Muscle of leg (tissue), 11 donors: ENCODE measurements around the gene PLCL1. TPM values are rescaled to one million over a fixed set of nuclear protein-coding genes. Genes with fewer than 3 reads are reported as not detected.

Experiments used
- DNase-seq: peaks from one replicate; pipeline ENCODE4 v3.0.0; 2013
- H3K27ac ChIP-seq: one replicate; pipeline ENCODE4 v1.5.1; 2013; ENCODE audit warnings: mild to moderate bottlenecking, low read length, control low read depth
- H3K27me3 ChIP-seq: one replicate; pipeline ENCODE4 v1.6.1; 2013; ENCODE audit warnings: low read length; ENCODE audit not compliant: control insufficient read depth, insufficient read depth
- H3K36me3 ChIP-seq: one replicate; pipeline ENCODE4 v1.6.1; 2013; ENCODE audit warnings: low read length; ENCODE audit not compliant: control insufficient read depth, insufficient read depth
- H3K4me1 ChIP-seq: one replicate; pipeline ENCODE4 v1.6.1; 2013; ENCODE audit warnings: low read length; ENCODE audit not compliant: control insufficient read depth, insufficient read depth
- H3K4me3 ChIP-seq: one replicate; pipeline ENCODE4 v1.5.1; 2013; ENCODE audit warnings: low read length, control low read depth
- H3K9me3 ChIP-seq: replicated peaks from 2 replicates; pipeline ENCODE4 v1.6.1; 2013; ENCODE audit warnings: low read depth, low read length; ENCODE audit not compliant: control insufficient read depth
- WGBS: methylation state at CpG from one replicate; pipeline ENCODE4 v1.1.5; 2013; ENCODE audit warnings: missing lambda C conversion rate; ENCODE audit not compliant: insufficient coverage; 5-methylcytosine and 5-hydroxymethylcytosine counted together
- polyA plus RNA-seq, 8 donors: library from polyadenylated mRNA; unstranded; fragments of 120-200 nt; gene quantifications; one replicate each; pipeline versions ENCODE4 v1.2.1 to v1.2.3, GENCODE V29; 2013; ENCODE audit warnings: inconsistent platforms in 1 of 8, low replicate concordance in 1 of 8; ENCODE audit not compliant: insufficient read length in 8 of 8, insufficient read depth in 1 of 8
- total RNA-seq: library from RNA; stranded (reverse); fragments of 120-200 nt; gene quantifications from one replicate; pipeline ENCODE4 v1.2.4, GENCODE V29; 2013

The PLCL1 gene
- total and polyA plus RNA-seq, 9 donors = 9.5 to 17.7 (median 12.7) TPM

- no peak overlapping the region for H3K27ac ChIP-seq
- no peak for DNase-seq
- peaks cover 4% of the 10 kb centered on the region for H3K4me1 ChIP-seq
These were observed 87.6 kb downstream of the PLCL1 start for GRCh38 chr2:197891897-197892442.

GRCh38 chr2:197893403-197894177 lies 89.2 kb downstream of the PLCL1 start:
- no peaks in the 10 kb centered on the region for H3K27me3 ChIP-seq
- no peaks in the 10 kb centered on the region for H3K9me3 ChIP-seq
- WGBS = 100% methylated on average over 2 of the region's 6 CpGs
- DNase-seq = no peak
- no peaks in the 10 kb centered on the region for H3K36me3 ChIP-seq
- peaks cover 8% of the 10 kb centered on the region for H3K4me1 ChIP-seq
- no peak overlapping the region for H3K27ac ChIP-seq
- no peak overlapping the region for H3K4me3 ChIP-seq

More at GRCh38 chr2:197891897-197892442, 87.6 kb downstream of the PLCL1 start:
- Histone ChIP-seq H3K9me3 (no peaks in the 10 kb centered on the region), H3K27me3 (no peaks in the 10 kb centered on the region), H3K4me3 (no peak overlapping the region), H3K36me3 (no peaks in the 10 kb centered on the region)
- 68% methylated on average over 3 of the region's 7 CpGs for WGBS

GRCh38 chr2:197894751-197895274 lies 90.4 kb downstream of the PLCL1 start:
- Histone ChIP-seq H3K4me3 (no peak overlapping the region), H3K36me3 (no peaks in the 10 kb centered on the region), H3K4me1 (peaks cover 8% of the 10 kb centered on the region), H3K9me3 (no peaks in the 10 kb centered on the region), H3K27ac (no peak overlapping the region), H3K27me3 (no peaks in the 10 kb centered on the region)
- WGBS = no CpG with 5 or more reads among the region's 2 CpGs
- DNase-seq = no peak

- no peaks in the 10 kb centered on the region for H3K36me3 ChIP-seq
- H3K27ac ChIP-seq = peak overlapping the region; percentile 22
- H3K4me3 ChIP-seq = no peak overlapping the region
- no peak for DNase-seq
- no CpG with 5 or more reads among the region's 4 CpGs for WGBS
- H3K4me1 ChIP-seq = peaks cover 8% of the 10 kb centered on the region
- H3K9me3 ChIP-seq = no peaks in the 10 kb centered on the region
- no peaks in the 10 kb centered on the region for H3K27me3 ChIP-seq
These were observed 93.7 kb downstream of the PLCL1 start for GRCh38 chr2:197897960-197898678.

- no peak for DNase-seq
- H3K9me3 ChIP-seq = no peaks in the 10 kb centered on the region
- no peak overlapping the region for H3K4me3 ChIP-seq
- no peaks in the 10 kb centered on the region for H3K27me3 ChIP-seq
- no peaks in the 10 kb centered on the region for H3K36me3 ChIP-seq
- H3K27ac ChIP-seq = no peak overlapping the region
- peaks cover 3% of the 10 kb centered on the region for H3K4me1 ChIP-seq
- no CpG with 5 or more reads among the region's 2 CpGs for WGBS
These were observed 100.1 kb downstream of the PLCL1 start for GRCh38 chr2:197904446-197904845.

- H3K4me1 ChIP-seq = peaks cover 7% of the 10 kb centered on the region
- peak; percentile 79 for DNase-seq
- H3K27me3 ChIP-seq = no peaks in the 10 kb centered on the region
- WGBS = 86% methylated on average over 1 of the region's 3 CpGs
- no peak overlapping the region for H3K4me3 ChIP-seq
- H3K27ac ChIP-seq = peak overlapping the region; percentile 47
- H3K9me3 ChIP-seq = no peaks in the 10 kb centered on the region
- H3K36me3 ChIP-seq = no peaks in the 10 kb centered on the region
These were observed 103.8 kb downstream of the PLCL1 start for GRCh38 chr2:197908156-197908555.

- Histone ChIP-seq H3K9me3 (no peaks in the 10 kb centered on the region), H3K27me3 (no peaks in the 10 kb centered on the region), H3K36me3 (no peaks in the 10 kb centered on the region), H3K4me3 (no peak overlapping the region), H3K27ac (peak overlapping the region; percentile 86), H3K4me1 (peaks cover 7% of the 10 kb centered on the region)
- peak; percentile 94 for DNase-seq
- WGBS = 22% methylated on average over 3 of the region's 8 CpGs
These were observed 104.8 kb downstream of the PLCL1 start for GRCh38 chr2:197908990-197909776.

GRCh38 chr2:197911667-197912066 lies 107.3 kb downstream of the PLCL1 start:
- Histone ChIP-seq H3K27me3 (no peaks in the 10 kb centered on the region), H3K4me3 (no peak overlapping the region), H3K36me3 (no peaks in the 10 kb centered on the region), H3K4me1 (peaks cover 7% of the 10 kb centered on the region), H3K27ac (no peak overlapping the region), H3K9me3 (no peaks in the 10 kb centered on the region)
- no peak for DNase-seq
- 33% methylated on average over 1 of the region's 3 CpGs for WGBS

- H3K9me3 ChIP-seq = no peaks in the 10 kb centered on the region
These were observed 108.7 kb downstream of the PLCL1 start for GRCh38 chr2:197913084-197913483.

More at GRCh38 chr2:197913084-197913483, 108.7 kb downstream of the PLCL1 start:
- Histone ChIP-seq H3K27me3 (no peaks in the 10 kb centered on the region), H3K27ac (no peak overlapping the region), H3K36me3 (no peaks in the 10 kb centered on the region), H3K4me1 (peaks cover 7% of the 10 kb centered on the region), H3K4me3 (no peak overlapping the region)
- WGBS = no CpG with 5 or more reads among the region's 3 CpGs
- peak; percentile 27 for DNase-seq
